ENCODE data around the gene PLCB3. TPM values are rescaled to one million over a fixed set of nuclear protein-coding genes. Genes with fewer than 3 reads are reported as not detected.

PLCB3 gene
- total and polyA plus RNA-seq, 2 experiments from 2014 or later, result 28.1 to 103 TPM

GRCh38 chr11:64229090-64229743, 22.1 kb upstream of the PLCB3 start:
- Histone ChIP-seq H3K79me2 (replicated peaks; ENCODE audit: insufficient read depth) (no peaks in the 10 kb centered on the region; the same call in 1 of the 2 replicates), H2AFZ (no peak overlapping the region), H3K9me2 (ENCODE audit: insufficient read depth) (no peaks in the 10 kb centered on the region), H3K27me3 (ENCODE audit: insufficient read depth) (peaks cover 23% of the 10 kb centered on the region; the same call in 1 of the 2 replicates), H4K20me1 (replicated peaks; ENCODE audit: insufficient read depth) (no peaks in the 10 kb centered on the region), H3K4me3 (peak overlapping the region; percentile 94), H3K27ac (ENCODE audit: low read depth) (no peak overlapping the region), H3K4me1 (ENCODE audit: insufficient read depth) (peaks cover 17% of the 10 kb centered on the region; the same call in 1 of the 2 replicates), H3F3A (replicated peaks; ENCODE audit: low read depth) (peaks cover 13% of the 10 kb centered on the region), H3K36me3 (ENCODE audit: insufficient read depth) (no peaks in the 10 kb centered on the region), H3K4me2 (peak overlapping the region; percentile 96)
- Mint-ChIP-seq H3K27me3 (ENCODE audit: insufficient read depth, low read depth, poor library complexity) (peaks cover 22% of the 10 kb centered on the region), H3K4me1 (peaks cover 24% of the 10 kb centered on the region; the same call in 2 of the 3 replicates), H3K4me3 (peak overlapping the region; percentile 83), H3K27ac (no peak overlapping the region), H3K9me3 (no peaks in the 10 kb centered on the region), H3K36me3 (ENCODE audit: low read depth) (peaks cover 3% of the 10 kb centered on the region; the same call in 1 of the 3 replicates)
- no peak for ATAC-seq
- TF ChIP-seq, protein P1, sequence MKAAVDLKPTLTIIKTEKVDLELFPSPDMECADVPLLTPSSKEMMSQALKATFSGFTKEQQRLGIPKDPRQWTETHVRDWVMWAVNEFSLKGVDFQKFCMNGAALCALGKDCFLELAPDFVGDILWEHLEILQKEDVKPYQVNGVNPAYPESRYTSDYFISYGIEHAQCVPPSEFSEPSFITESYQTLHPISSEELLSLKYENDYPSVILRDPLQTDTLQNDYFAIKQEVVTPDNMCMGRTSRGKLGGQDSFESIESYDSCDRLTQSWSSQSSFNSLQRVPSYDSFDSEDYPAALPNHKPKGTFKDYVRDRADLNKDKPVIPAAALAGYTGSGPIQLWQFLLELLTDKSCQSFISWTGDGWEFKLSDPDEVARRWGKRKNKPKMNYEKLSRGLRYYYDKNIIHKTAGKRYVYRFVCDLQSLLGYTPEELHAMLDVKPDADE (IDR thresholded peaks at IDR 0.05), result no peak
- TF ChIP-seq EZH2 (IDR thresholded peaks at IDR 0.05; ENCODE audit: low read depth, unreplicated experiment) (no peak), CREB1 (CRISPR knock-in tag; IDR thresholded peaks at IDR 0.05; ENCODE audit: low read depth) (no peak), REST (IDR thresholded peaks at IDR 0.05; ENCODE audit: unreplicated experiment) (no peak)
- TF ChIP-seq, protein P2, sequence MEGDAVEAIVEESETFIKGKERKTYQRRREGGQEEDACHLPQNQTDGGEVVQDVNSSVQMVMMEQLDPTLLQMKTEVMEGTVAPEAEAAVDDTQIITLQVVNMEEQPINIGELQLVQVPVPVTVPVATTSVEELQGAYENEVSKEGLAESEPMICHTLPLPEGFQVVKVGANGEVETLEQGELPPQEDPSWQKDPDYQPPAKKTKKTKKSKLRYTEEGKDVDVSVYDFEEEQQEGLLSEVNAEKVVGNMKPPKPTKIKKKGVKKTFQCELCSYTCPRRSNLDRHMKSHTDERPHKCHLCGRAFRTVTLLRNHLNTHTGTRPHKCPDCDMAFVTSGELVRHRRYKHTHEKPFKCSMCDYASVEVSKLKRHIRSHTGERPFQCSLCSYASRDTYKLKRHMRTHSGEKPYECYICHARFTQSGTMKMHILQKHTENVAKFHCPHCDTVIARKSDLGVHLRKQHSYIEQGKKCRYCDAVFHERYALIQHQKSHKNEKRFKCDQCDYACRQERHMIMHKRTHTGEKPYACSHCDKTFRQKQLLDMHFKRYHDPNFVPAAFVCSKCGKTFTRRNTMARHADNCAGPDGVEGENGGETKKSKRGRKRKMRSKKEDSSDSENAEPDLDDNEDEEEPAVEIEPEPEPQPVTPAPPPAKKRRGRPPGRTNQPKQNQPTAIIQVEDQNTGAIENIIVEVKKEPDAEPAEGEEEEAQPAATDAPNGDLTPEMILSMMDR (conservative IDR thresholded peaks at IDR 0.05; ENCODE audit: low read depth in 2 of 2), result no peak
- no peak for DNase-seq (ENCODE audit: low spot score)

- Histone ChIP-seq H3K9me2 (ENCODE audit: insufficient read depth) (no peaks in the 10 kb centered on the region), H3F3A (replicated peaks; ENCODE audit: low read depth) (peaks cover 13% of the 10 kb centered on the region), H3K79me2 (replicated peaks; ENCODE audit: insufficient read depth) (no peaks in the 10 kb centered on the region; the same call in 1 of the 2 replicates), H3K27me3 (ENCODE audit: insufficient read depth) (peaks cover 23% of the 10 kb centered on the region; the same call in 1 of the 2 replicates), H3K27ac (ENCODE audit: low read depth) (no peak overlapping the region), H3K4me3 (peak overlapping the region; percentile 94), H3K4me2 (peak overlapping the region; percentile 96), H3K4me1 (ENCODE audit: insufficient read depth) (peaks cover 17% of the 10 kb centered on the region; the same call in 1 of the 2 replicates), H4K20me1 (replicated peaks; ENCODE audit: insufficient read depth) (no peaks in the 10 kb centered on the region), H3K36me3 (ENCODE audit: insufficient read depth) (no peaks in the 10 kb centered on the region), H2AFZ (no peak overlapping the region)
- Mint-ChIP-seq H3K9me3 (no peaks in the 10 kb centered on the region), H3K27me3 (ENCODE audit: insufficient read depth, low read depth, poor library complexity) (peaks cover 22% of the 10 kb centered on the region), H3K36me3 (ENCODE audit: low read depth) (peaks cover 3% of the 10 kb centered on the region; the same call in 1 of the 3 replicates), H3K4me1 (peaks cover 24% of the 10 kb centered on the region; the same call in 2 of the 3 replicates), H3K27ac (peak overlapping the region; percentile 67), H3K4me3 (peak overlapping the region; percentile 83)
- DNase-seq (ENCODE audit: low spot score), result no peak
- no peak for ATAC-seq
- TF ChIP-seq, protein P2 (conservative IDR thresholded peaks at IDR 0.05; ENCODE audit: low read depth in 2 of 2), result no peak
- TF ChIP-seq ZNF114 (CRISPR knock-in tag; IDR thresholded peaks at IDR 0.05) (no peak), CREB1 (CRISPR knock-in tag; IDR thresholded peaks at IDR 0.05; ENCODE audit: low read depth) (no peak)
Measured at GRCh38 chr11:64229744-64230170, 21.6 kb upstream of the PLCB3 start.
